Endodermal cell (in vitro differentiated cells): ENCODE data around the gene CHKB. TPM values are rescaled to one million over a fixed set of nuclear protein-coding genes. Genes with fewer than 3 reads are reported as not detected.

ENCODE experiments used
- DNase-seq: peaks from one replicate; pipeline ENCODE4 v3.0.0-alpha.2; 2017
- H3K27ac ChIP-seq: 2 replicates; pipeline ENCODE4 v1.5.1; 2013; ENCODE audit warnings: mild to moderate bottlenecking, low read depth, low read length, moderate library complexity
- H3K27me3 ChIP-seq: 2 replicates; pipeline ENCODE4 v1.6.1; 2013; ENCODE audit warnings: mild to moderate bottlenecking, low read length, moderate library complexity; ENCODE audit not compliant: insufficient read depth, control insufficient read depth, poor library complexity, severe bottlenecking
- H3K36me3 ChIP-seq: 2 replicates; pipeline ENCODE4 v1.7.0; 2013; ENCODE audit warnings: mild to moderate bottlenecking, low read length, moderate library complexity; ENCODE audit not compliant: control insufficient read depth, insufficient read depth
- H3K4me1 ChIP-seq: one replicate; pipeline ENCODE4 v1.7.0; 2013; ENCODE audit warnings: low read length; ENCODE audit not compliant: control insufficient read depth, insufficient read depth
- H3K4me3 ChIP-seq: 2 replicates; pipeline ENCODE4 v1.5.1; 2013; ENCODE audit warnings: mild to moderate bottlenecking, low read length, moderate library complexity
- H3K9ac ChIP-seq: 2 replicates; pipeline ENCODE4 v1.6.1; 2013; ENCODE audit warnings: mild to moderate bottlenecking, low read length, moderate library complexity; ENCODE audit not compliant: poor library complexity, severe bottlenecking; ENCODE audit errors: extremely low read depth
- H3K9me3 ChIP-seq: 2 replicates; pipeline ENCODE4 v1.6.1; 2013; ENCODE audit warnings: mild to moderate bottlenecking, low read length, moderate library complexity; ENCODE audit not compliant: control insufficient read depth
- H3K27ac Mint-ChIP-seq: 2 replicates; pipeline ENCODE4 v1.8.0; 2020; ENCODE audit warnings: mixed read lengths
- H3K27me3 Mint-ChIP-seq: 2 replicates; pipeline ENCODE4 v1.8.0; 2021; ENCODE audit warnings: mild to moderate bottlenecking, mixed read lengths; ENCODE audit not compliant: insufficient read depth
- H3K36me3 Mint-ChIP-seq: 2 replicates; pipeline ENCODE4 v1.8.0; 2020; ENCODE audit warnings: low read depth, mixed read lengths
- H3K4me1 Mint-ChIP-seq: 2 replicates; pipeline ENCODE4 v1.8.0; 2020; ENCODE audit warnings: mixed read lengths
- H3K4me3 Mint-ChIP-seq: 2 replicates; pipeline ENCODE4 v1.8.0; 2020; ENCODE audit warnings: mild to moderate bottlenecking, moderate library complexity, mixed read lengths
- H3K9me3 Mint-ChIP-seq: 2 replicates; pipeline ENCODE4 v1.8.0; 2020; ENCODE audit warnings: mild to moderate bottlenecking, mixed read lengths
- WGBS, 2 experiments: methylation state at CpG; one replicate each; pipeline versions ENCODE4 v1.1.5 to v1.1.7; 2013; ENCODE audit warnings: missing lambda C conversion rate in 2 of 2, mixed read lengths in 1 of 2; ENCODE audit not compliant: insufficient coverage in 1 of 2, insufficient read length in 1 of 2; 5-methylcytosine and 5-hydroxymethylcytosine counted together
- total RNA-seq, 2 donors: library from RNA; stranded (reverse); fragmentation: NEBNext Ultra II Directional in 1 of 2; extraction: Animal tissue kit (Norgen Biotek cat#: 25700) in 1 of 2; gene quantifications; 2 replicates in 1 of 2; 3 replicates in 1 of 2; pipeline ENCODE4 v1.2.1, GENCODE V29; 2021
- TF ChIP-seq, protein P1 (sequence below): fragments of 200-600 bp; sonication (generic); conservative IDR thresholded peaks from 2 replicates; pipeline ENCODE4 v1.5.0; 2021; ENCODE audit warnings: antibody characterized with exemption, mild to moderate bottlenecking

Gene CHKB
- total RNA-seq, 2 donors from 2014 or later, result 108 TPM

DNA sequence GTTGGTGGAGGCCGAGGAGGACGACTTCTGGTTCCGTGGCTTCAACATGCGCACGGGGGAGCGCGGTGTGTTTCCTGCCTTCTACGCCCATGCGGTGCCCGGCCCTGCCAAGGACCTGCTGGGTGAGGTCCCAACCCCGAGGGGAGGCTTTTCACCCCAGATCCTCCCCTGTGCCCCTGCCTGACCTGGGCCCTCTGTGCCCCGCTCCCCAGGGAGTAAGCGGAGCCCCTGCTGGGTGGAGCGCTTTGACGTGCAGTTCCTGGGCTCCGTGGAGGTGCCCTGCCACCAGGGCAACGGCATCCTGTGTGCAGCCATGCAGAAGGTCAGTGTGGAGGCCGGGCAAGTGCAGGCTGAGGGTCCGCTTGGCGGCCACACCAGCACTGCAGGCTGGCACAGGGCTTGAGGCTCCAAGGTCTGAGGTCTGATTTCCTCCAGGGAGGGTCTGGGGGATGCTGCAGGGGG, 23.0 kb upstream of the CHKB start:
- peaks cover 71% of the 10 kb centered on the region for H3K27me3 ChIP-seq
- H3K27me3 Mint-ChIP-seq, result peaks cover 89% of the 10 kb centered on the region
- no peak overlapping the region for H3K4me3 ChIP-seq
- no peaks in the 10 kb centered on the region for H3K4me1 Mint-ChIP-seq
- no peak overlapping the region for H3K4me3 Mint-ChIP-seq
- no peak overlapping the region for H3K27ac Mint-ChIP-seq
- H3K9me3 ChIP-seq, result no peaks in the 10 kb centered on the region
- DNase-seq, result no peak
- H3K9me3 Mint-ChIP-seq, result no peaks in the 10 kb centered on the region
- no peaks in the 10 kb centered on the region for H3K36me3 Mint-ChIP-seq
- no peak overlapping the region for H3K27ac ChIP-seq
- H3K36me3 ChIP-seq, result no peaks in the 10 kb centered on the region
- WGBS, 2 experiments, result 89% methylated on average over 17 to 20 of the region's 20 CpGs
- H3K4me1 ChIP-seq, result no peaks in the 10 kb centered on the region
- H3K9ac ChIP-seq, result no peak overlapping the region
- TF ChIP-seq, protein P1, sequence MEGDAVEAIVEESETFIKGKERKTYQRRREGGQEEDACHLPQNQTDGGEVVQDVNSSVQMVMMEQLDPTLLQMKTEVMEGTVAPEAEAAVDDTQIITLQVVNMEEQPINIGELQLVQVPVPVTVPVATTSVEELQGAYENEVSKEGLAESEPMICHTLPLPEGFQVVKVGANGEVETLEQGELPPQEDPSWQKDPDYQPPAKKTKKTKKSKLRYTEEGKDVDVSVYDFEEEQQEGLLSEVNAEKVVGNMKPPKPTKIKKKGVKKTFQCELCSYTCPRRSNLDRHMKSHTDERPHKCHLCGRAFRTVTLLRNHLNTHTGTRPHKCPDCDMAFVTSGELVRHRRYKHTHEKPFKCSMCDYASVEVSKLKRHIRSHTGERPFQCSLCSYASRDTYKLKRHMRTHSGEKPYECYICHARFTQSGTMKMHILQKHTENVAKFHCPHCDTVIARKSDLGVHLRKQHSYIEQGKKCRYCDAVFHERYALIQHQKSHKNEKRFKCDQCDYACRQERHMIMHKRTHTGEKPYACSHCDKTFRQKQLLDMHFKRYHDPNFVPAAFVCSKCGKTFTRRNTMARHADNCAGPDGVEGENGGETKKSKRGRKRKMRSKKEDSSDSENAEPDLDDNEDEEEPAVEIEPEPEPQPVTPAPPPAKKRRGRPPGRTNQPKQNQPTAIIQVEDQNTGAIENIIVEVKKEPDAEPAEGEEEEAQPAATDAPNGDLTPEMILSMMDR, result no peak

DNA sequence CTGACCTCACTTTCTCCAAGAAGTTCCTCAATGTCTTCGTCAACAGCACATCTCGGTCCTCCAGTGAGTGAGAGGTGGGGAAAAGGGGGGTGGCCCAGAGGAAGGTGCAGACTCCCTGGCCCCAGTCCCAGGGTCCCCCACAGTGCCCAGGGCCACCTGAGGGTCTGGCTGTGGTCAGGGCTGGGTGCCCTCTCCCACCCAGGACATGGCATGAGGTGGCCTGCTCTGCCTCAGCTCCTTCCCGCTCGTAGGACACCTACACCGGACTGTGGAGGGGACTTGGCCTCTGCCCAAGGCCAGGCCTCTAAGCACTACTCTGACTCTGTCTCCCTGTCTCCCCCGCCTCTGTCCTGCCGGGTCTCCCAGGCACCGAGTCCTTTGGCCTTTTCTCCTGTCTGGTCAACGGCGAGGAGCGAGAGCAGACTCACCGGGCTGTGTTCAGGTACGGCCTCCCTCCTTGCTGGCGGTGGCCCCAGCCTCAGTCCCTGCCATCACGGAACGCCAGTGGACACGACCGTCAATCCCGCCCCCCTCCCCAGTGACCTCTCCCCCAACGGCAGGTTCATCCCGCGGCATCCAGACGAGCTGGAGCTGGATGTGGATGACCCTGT, 22.5 kb upstream of the CHKB start:
- DNase-seq, result peak; percentile 43
- Mint-ChIP-seq H3K9me3 (no peaks in the 10 kb centered on the region), H3K27ac (no peak overlapping the region), H3K4me3 (no peak overlapping the region), H3K27me3 (peaks cover 85% of the 10 kb centered on the region), H3K36me3 (no peaks in the 10 kb centered on the region), H3K4me1 (no peaks in the 10 kb centered on the region)
- Histone ChIP-seq H3K4me1 (no peaks in the 10 kb centered on the region), H3K36me3 (no peaks in the 10 kb centered on the region), H3K27ac (no peak overlapping the region), H3K9ac (no peak overlapping the region), H3K4me3 (no peak overlapping the region), H3K27me3 (peaks cover 71% of the 10 kb centered on the region), H3K9me3 (no peaks in the 10 kb centered on the region)
- TF ChIP-seq, protein P1, result no peak
- 87 to 89% methylated on average over 7 to 23 of the region's 23 CpGs for WGBS, 2 experiments

DNA sequence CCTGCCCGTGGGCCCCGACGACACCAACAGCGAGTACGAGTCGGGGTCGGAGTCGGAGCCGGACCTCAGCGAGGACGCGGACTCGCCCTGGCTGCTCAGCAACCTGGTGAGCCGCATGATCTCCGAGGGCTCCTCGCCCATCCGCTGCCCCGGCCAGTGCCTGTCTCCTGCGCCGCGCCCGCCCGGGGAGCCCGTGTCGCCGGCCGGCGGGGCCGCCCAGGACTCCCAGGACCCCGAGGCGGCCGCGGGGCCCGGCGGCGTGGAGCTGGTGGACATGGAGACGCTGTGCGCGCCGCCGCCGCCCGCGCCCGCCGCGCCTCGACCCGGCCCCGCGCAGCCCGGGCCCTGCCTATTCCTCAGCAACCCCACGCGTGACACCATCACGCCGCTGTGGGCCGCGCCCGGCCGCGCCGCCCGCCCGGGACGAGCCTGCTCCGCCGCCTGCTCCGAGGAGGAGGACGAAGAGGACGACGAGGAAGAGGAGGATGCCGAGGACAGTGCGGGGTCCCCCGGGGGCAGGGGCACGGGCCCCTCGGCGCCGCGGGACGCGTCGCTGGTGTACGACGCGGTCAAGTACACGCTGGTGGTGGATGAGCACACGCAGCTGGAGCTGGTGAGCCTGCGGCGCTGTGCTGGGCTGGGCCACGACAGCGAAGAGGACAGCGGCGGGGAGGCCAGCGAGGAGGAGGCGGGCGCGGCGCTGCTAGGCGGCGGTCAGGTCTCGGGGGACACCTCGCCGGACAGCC, 21.8 kb upstream of the CHKB start:
- Mint-ChIP-seq H3K9me3 (no peaks in the 10 kb centered on the region), H3K36me3 (no peaks in the 10 kb centered on the region), H3K4me1 (no peaks in the 10 kb centered on the region), H3K27me3 (peaks cover 85% of the 10 kb centered on the region), H3K4me3 (no peak overlapping the region), H3K27ac (no peak overlapping the region)
- H3K4me3 ChIP-seq, result no peak overlapping the region
- no peak overlapping the region for H3K9ac ChIP-seq
- TF ChIP-seq, protein P1, result no peak
- peaks cover 78% of the 10 kb centered on the region for H3K27me3 ChIP-seq
- H3K27ac ChIP-seq, result no peak overlapping the region
- peak; percentile 38 for DNase-seq
- H3K4me1 ChIP-seq, result no peaks in the 10 kb centered on the region
- no peaks in the 10 kb centered on the region for H3K36me3 ChIP-seq
- no peaks in the 10 kb centered on the region for H3K9me3 ChIP-seq
- 87 to 90% methylated on average over 64 to 103 of the region's 103 CpGs for WGBS, 2 experiments
